Smooth muscle cell (in vitro differentiated cells): ENCODE measurements around the gene RCSD1. TPM values are rescaled to one million over a fixed set of nuclear protein-coding genes. Genes with fewer than 3 reads are reported as not detected.

ENCODE experiments used
- DNase-seq: peaks from one replicate; lab custom pipeline; 2025; ENCODE audit not compliant: unreplicated experiment; lab: John Stamatoyannopoulos, UW
- H2AFZ ChIP-seq: fragments of 200-600 bp; sonication (generic); 2 replicates; pipeline ENCODE4 v1.6.0; 2016; ENCODE audit warnings: antibody characterized with exemption, low read depth, mild to moderate bottlenecking
- H3F3A ChIP-seq: fragments of 200-600 bp; sonication (generic); 2 replicates; pipeline ENCODE4 v1.6.0; 2017; ENCODE audit warnings: antibody characterized with exemption, low read depth
- H3K27ac ChIP-seq: fragments of 200-600 bp; sonication (generic); 2 replicates; pipeline ENCODE4 v1.5.1; 2016; ENCODE audit warnings: low read depth, mild to moderate bottlenecking
- H3K27me3 ChIP-seq: fragments of 200-600 bp; sonication (generic); 2 replicates; pipeline ENCODE4 v1.6.1; 2016; ENCODE audit warnings: low read depth, mild to moderate bottlenecking
- H3K36me3 ChIP-seq: fragments of 200-600 bp; sonication (generic); 2 replicates; pipeline ENCODE4 v1.5.1; 2016; ENCODE audit warnings: low read depth
- H3K4me1 ChIP-seq: fragments of 200-600 bp; sonication (generic); 2 replicates; pipeline ENCODE4 v1.5.1; 2016; ENCODE audit warnings: low read depth
- H3K4me2 ChIP-seq: fragments of 200-600 bp; sonication (generic); 2 replicates; pipeline ENCODE4 v1.6.0; 2016; ENCODE audit warnings: mild to moderate bottlenecking
- H3K4me3 ChIP-seq: fragments of 200-600 bp; sonication (generic); 2 replicates; pipeline ENCODE4 v1.5.1; 2016; ENCODE audit warnings: mild to moderate bottlenecking
- H3K79me2 ChIP-seq: fragments of 200-600 bp; sonication (generic); 2 replicates; pipeline ENCODE4 v1.6.0; 2016; ENCODE audit warnings: low read depth, mild to moderate bottlenecking
- H3K9ac ChIP-seq: fragments of 200-600 bp; sonication (generic); 2 replicates; pipeline ENCODE4 v1.6.0; 2016; ENCODE audit warnings: low read depth
- H3K9me3 ChIP-seq: fragments of 200-600 bp; sonication (generic); replicated peaks from 2 replicates; pipeline ENCODE4 v1.5.1; 2016; ENCODE audit warnings: low read depth
- H4K20me1 ChIP-seq: fragments of 200-600 bp; sonication (generic); 2 replicates; pipeline ENCODE4 v1.6.0; 2016; ENCODE audit warnings: low read depth
- WGBS: methylation state at CpG from one replicate; pipeline ENCODE4 v1.1.7; 2016; ENCODE audit warnings: low lambda C conversion rate; 5-methylcytosine and 5-hydroxymethylcytosine counted together
- polyA plus RNA-seq: library from polyadenylated mRNA; unstranded; fragments of >200 nt; fragmentation: Nextera tagmentation; extraction: Ambion mirVana; gene quantifications from 2 replicates; pipeline ENCODE4 v1.2.1, GENCODE V29; 2016
- total RNA-seq: library from RNA; depleted of rRNA; stranded (reverse); fragments of >200 nt; gene quantifications from 2 replicates; pipeline ENCODE4 v1.2.3, GENCODE V29; 2014
- TF ChIP-seq, protein P1 (sequence below): fragments of 200-600 bp; sonication (generic); IDR thresholded peaks from 2 replicates; pipeline ENCODE4 v1.5.1; 2017; ENCODE audit warnings: borderline replicate concordance, mild to moderate bottlenecking, antibody characterized with exemption; ENCODE audit not compliant: insufficient read depth, poor library complexity, severe bottlenecking

The RCSD1 gene
- total and polyA plus RNA-seq, 2 experiments from 2014 or later = 0.40 TPM; not detected in 1

- Histone ChIP-seq H3K9ac (no peak overlapping the region), H3K27me3 (no peaks in the 10 kb centered on the region), H3K9me3 (no peaks in the 10 kb centered on the region), H3K27ac (no peak overlapping the region), H4K20me1 (no peaks in the 10 kb centered on the region), H2AFZ (no peak overlapping the region), H3K4me1 (peaks cover 15% of the 10 kb centered on the region), H3K79me2 (no peaks in the 10 kb centered on the region), H3K4me3 (no peak overlapping the region), H3F3A (no peaks in the 10 kb centered on the region), H3K36me3 (no peaks in the 10 kb centered on the region), H3K4me2 (no peak overlapping the region)
- TF ChIP-seq, protein P1, sequence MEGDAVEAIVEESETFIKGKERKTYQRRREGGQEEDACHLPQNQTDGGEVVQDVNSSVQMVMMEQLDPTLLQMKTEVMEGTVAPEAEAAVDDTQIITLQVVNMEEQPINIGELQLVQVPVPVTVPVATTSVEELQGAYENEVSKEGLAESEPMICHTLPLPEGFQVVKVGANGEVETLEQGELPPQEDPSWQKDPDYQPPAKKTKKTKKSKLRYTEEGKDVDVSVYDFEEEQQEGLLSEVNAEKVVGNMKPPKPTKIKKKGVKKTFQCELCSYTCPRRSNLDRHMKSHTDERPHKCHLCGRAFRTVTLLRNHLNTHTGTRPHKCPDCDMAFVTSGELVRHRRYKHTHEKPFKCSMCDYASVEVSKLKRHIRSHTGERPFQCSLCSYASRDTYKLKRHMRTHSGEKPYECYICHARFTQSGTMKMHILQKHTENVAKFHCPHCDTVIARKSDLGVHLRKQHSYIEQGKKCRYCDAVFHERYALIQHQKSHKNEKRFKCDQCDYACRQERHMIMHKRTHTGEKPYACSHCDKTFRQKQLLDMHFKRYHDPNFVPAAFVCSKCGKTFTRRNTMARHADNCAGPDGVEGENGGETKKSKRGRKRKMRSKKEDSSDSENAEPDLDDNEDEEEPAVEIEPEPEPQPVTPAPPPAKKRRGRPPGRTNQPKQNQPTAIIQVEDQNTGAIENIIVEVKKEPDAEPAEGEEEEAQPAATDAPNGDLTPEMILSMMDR = no peak
- 91% methylated on average over 1 of the region's 1 CpG for WGBS
- DNase-seq = no peak
Observed at GRCh38 chr1:167701510-167701909, 71.5 kb downstream of the RCSD1 start.

DNA sequence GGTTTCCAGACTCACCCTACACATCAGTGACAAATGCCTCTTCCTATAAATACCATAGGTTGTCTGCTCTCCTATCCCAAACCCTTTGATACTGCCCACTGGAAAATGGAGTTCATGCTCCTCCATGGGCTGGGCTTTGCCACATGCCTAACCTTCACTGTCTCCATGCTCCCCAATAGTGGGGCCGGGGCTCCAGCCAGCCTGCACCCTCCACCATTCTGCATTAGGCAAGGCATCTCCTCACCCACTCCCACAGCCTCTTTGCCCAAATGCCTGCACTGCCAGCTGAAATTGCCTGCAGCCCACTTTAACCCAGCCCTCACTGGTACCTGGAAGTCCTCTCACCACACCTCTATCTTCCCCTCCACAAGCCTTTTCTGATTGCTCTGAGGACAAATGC is 73.5 kb downstream of the RCSD1 start:
- H4K20me1 ChIP-seq = no peaks in the 10 kb centered on the region
- TF ChIP-seq, protein P1 = no peak
- 95% methylated on average over 1 of the region's 1 CpG for WGBS
- no peaks in the 10 kb centered on the region for H3F3A ChIP-seq
- no peaks in the 10 kb centered on the region for H3K27me3 ChIP-seq
- H3K4me3 ChIP-seq = no peak overlapping the region
- no peaks in the 10 kb centered on the region for H3K9me3 ChIP-seq
- H3K36me3 ChIP-seq = no peaks in the 10 kb centered on the region
- H3K9ac ChIP-seq = no peak overlapping the region
- H3K4me1 ChIP-seq = peaks cover 17% of the 10 kb centered on the region
- no peaks in the 10 kb centered on the region for H3K79me2 ChIP-seq
- DNase-seq = no peak
- H2AFZ ChIP-seq = no peak overlapping the region
- H3K27ac ChIP-seq = no peak overlapping the region
- H3K4me2 ChIP-seq = no peak overlapping the region

DNA sequence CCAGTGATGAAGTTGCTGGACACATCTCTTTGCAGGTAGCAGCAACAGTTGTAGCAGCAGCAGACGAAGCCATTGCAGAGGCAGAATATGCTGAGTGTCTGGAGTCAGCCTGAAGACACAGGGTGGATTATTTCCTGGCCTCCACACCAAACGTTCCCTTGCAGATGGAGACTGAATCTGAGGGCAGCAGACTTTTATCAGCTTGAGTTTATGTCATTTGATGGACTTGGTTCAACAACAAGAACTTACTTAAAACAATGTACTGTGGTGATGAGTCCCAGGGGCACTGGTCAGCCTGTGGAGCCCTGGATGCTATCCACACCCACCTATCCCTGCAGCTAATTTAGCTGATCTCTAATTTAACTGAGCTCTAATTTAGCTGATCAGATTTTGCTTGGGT is 74.7 kb downstream of the RCSD1 start:
- 69% methylated on average over 2 of the region's 2 CpGs for WGBS
- H3K9me3 ChIP-seq = no peaks in the 10 kb centered on the region
- no peak for DNase-seq

GRCh38 chr1:167705250-167705649 is 75.2 kb downstream of the RCSD1 start:
- Histone ChIP-seq H3K4me3 (no peak overlapping the region), H2AFZ (no peak overlapping the region), H3K79me2 (no peaks in the 10 kb centered on the region), H3K9ac (no peak overlapping the region), H3K9me3 (no peaks in the 10 kb centered on the region), H3K36me3 (no peaks in the 10 kb centered on the region), H4K20me1 (no peaks in the 10 kb centered on the region), H3K27me3 (no peaks in the 10 kb centered on the region), H3K4me2 (no peak overlapping the region), H3F3A (no peaks in the 10 kb centered on the region), H3K4me1 (peaks cover 17% of the 10 kb centered on the region), H3K27ac (no peak overlapping the region)
- no peak for DNase-seq
- TF ChIP-seq, protein P1 = no peak
- 38% methylated on average over 6 of the region's 6 CpGs for WGBS

More for the DNA sequence above, 74.7 kb downstream of the RCSD1 start:
- TF ChIP-seq, protein P1 = no peak
- Histone ChIP-seq H4K20me1 (no peaks in the 10 kb centered on the region), H2AFZ (no peak overlapping the region), H3K27ac (no peak overlapping the region), H3K79me2 (no peaks in the 10 kb centered on the region), H3K4me3 (no peak overlapping the region), H3F3A (no peaks in the 10 kb centered on the region), H3K27me3 (no peaks in the 10 kb centered on the region), H3K36me3 (no peaks in the 10 kb centered on the region), H3K4me1 (peaks cover 17% of the 10 kb centered on the region), H3K4me2 (no peak overlapping the region), H3K9ac (no peak overlapping the region)
